Measurements from ENCODE around the gene LYL1. TPM values are rescaled to one million over a fixed set of nuclear protein-coding genes. Genes with fewer than 3 reads are reported as not detected.

The LYL1 gene
- total RNA-seq, 1 experiment from 2014 or later, result 0.63 TPM

- Histone ChIP-seq H2BK15ac (ENCODE audit: low read depth, low read length) (no peak overlapping the region), H3K4ac (ENCODE audit: low read depth, low read length) (no peak overlapping the region), H3K79me1 (ENCODE audit: insufficient read depth, low read depth, low read length, poor library complexity, severe bottlenecking) (no peaks in the 10 kb centered on the region), H3K23ac (ENCODE audit: insufficient read length, low read depth, low read length) (no peak overlapping the region), H4K8ac (replicated peaks; ENCODE audit: insufficient read length, low read depth, low read length) (no peak overlapping the region), H3K4me1 (ENCODE audit: insufficient read depth, low read length) (no peaks in the 10 kb centered on the region), H3K56ac (ENCODE audit: insufficient read length, low read depth, low read length) (no peak overlapping the region), H3K27me3 (ENCODE audit: insufficient read depth, low read length) (peaks cover 15% of the 10 kb centered on the region), H3K79me2 (ENCODE audit: insufficient read depth, low read length) (no peaks in the 10 kb centered on the region), H2AK5ac (ENCODE audit: insufficient read length, low read length) (no peak overlapping the region), H3K14ac (ENCODE audit: insufficient read depth, low read length) (no peak overlapping the region), H2BK5ac (ENCODE audit: insufficient read length, low read length) (no peak overlapping the region), H4K20me1 (ENCODE audit: control insufficient read depth, insufficient read depth, insufficient read length) (no peaks in the 10 kb centered on the region), H2BK12ac (ENCODE audit: insufficient read length, low read depth, low read length) (no peak overlapping the region), H3K9ac (ENCODE audit: extremely low read depth, insufficient read length, low read length) (no peak overlapping the region), H2AFZ (ENCODE audit: low read length) (no peak overlapping the region), H3K27ac (ENCODE audit: insufficient read length, low read depth, low read length) (no peak overlapping the region), H3K23me2 (ENCODE audit: insufficient read length, low read depth, low read length, poor library complexity, severe bottlenecking) (peaks cover under 1% of the 10 kb centered on the region), H4K5ac (ENCODE audit: insufficient read length, low read depth, low read length) (no peak overlapping the region), H2BK120ac (ENCODE audit: low read depth, low read length, poor library complexity, severe bottlenecking) (no peak overlapping the region), H3T11ph (ENCODE audit: low read length) (no peak overlapping the region), H4K91ac (ENCODE audit: insufficient read length, low read depth, low read length) (no peak overlapping the region), H2BK20ac (ENCODE audit: low read depth, low read length, poor library complexity, severe bottlenecking) (no peak overlapping the region), H3K9me3 (ENCODE audit: control insufficient read depth, low read depth, low read length) (no peaks in the 10 kb centered on the region), H3K18ac (ENCODE audit: insufficient read length, low read depth, low read length) (no peak overlapping the region), H3K4me2 (ENCODE audit: insufficient read depth, insufficient read length, low read length) (no peak overlapping the region)
- H3K4me3 Mint-ChIP-seq, result no peak overlapping the region
- H3K27me3 Mint-ChIP-seq (ENCODE audit: low read depth), result peaks cover 80% of the 10 kb centered on the region
- no peak for DNase-seq
- WGBS (ENCODE audit: extremely low coverage, insufficient read length, low lambda C conversion rate), result no CpG with 5 or more reads among the region's 5 CpGs
- no peak overlapping the region for H3K27ac Mint-ChIP-seq
- H3K4me1 Mint-ChIP-seq, result peaks cover 0 to 10% of the 10 kb centered on the region in 2 experiments; a peak in 2 of 4 replicates
- no peaks in the 10 kb centered on the region for H3K9me3 Mint-ChIP-seq
- no peak for TF ChIP-seq CTCF (conservative IDR thresholded peaks at IDR 0.05)
- no peaks in the 10 kb centered on the region for H3K36me3 Mint-ChIP-seq (ENCODE audit: insufficient read depth in 1 of 3, low read depth in 3 of 3)
Observed at GRCh38 chr19:13066226-13066625, 36.4 kb downstream of the LYL1 start.

Data from H9 (cell line).